Keratinocyte (primary cell): Measurements from ENCODE around the gene NATD1. TPM values are rescaled to one million over a fixed set of nuclear protein-coding genes. Genes with fewer than 3 reads are reported as not detected.

Experiments
- DNase-seq: peaks from one replicate; pipeline ENCODE4 v3.0.0-alpha.2; 2011; ENCODE audit warnings: low read depth, missing footprints, low spot score
- FAIRE-seq: peaks from 2 replicates; lab custom pipeline; 2011; peaks lifted over from hg19 to GRCh38; lab: Jason Lieb, UNC
- H2AFZ ChIP-seq: 2 replicates; pipeline ENCODE4 v1.6.0; 2012; ENCODE audit warnings: low read length, control low read depth, inconsistent platforms; ENCODE audit not compliant: control insufficient read depth
- H3K27ac ChIP-seq: 2 replicates; pipeline ENCODE4 v1.5.1; 2011; ENCODE audit warnings: low read length; ENCODE audit not compliant: control insufficient read depth, insufficient read depth
- H3K27me3 ChIP-seq: 3 replicates; pipeline ENCODE4 v1.6.0; 2011; ENCODE audit warnings: low read length; ENCODE audit not compliant: control insufficient read depth, insufficient read depth; ENCODE audit errors: extremely low read depth
- H3K36me3 ChIP-seq, 2 experiments: 2 replicates in 1 of 2; 3 replicates in 1 of 2; pipeline ENCODE4 v1.5.1; 2011; ENCODE audit warnings: low read length in 2 of 2, mild to moderate bottlenecking in 1 of 2; ENCODE audit not compliant: control insufficient read depth in 2 of 2, insufficient read depth in 2 of 2; ENCODE audit errors: extremely low read depth in 1 of 2
- H3K4me1 ChIP-seq: 3 replicates; pipeline ENCODE4 v1.5.1; 2011; ENCODE audit warnings: low read length; ENCODE audit not compliant: control insufficient read depth, insufficient read depth; ENCODE audit errors: extremely low read depth
- H3K4me2 ChIP-seq: 3 replicates; pipeline ENCODE4 v1.6.0; 2011; ENCODE audit warnings: low read depth, low read length; ENCODE audit not compliant: control insufficient read depth, insufficient read depth; ENCODE audit errors: extremely low read depth
- H3K4me3 ChIP-seq, 3 experiments: fragments of 200-600 bp in 1 of 3; sonication (generic) in 1 of 3; 2 replicates in 2 of 3; 3 replicates in 1 of 3; pipeline ENCODE4 v1.5.1; 2011 to 2016; ENCODE audit warnings: low read length in 3 of 3, mild to moderate bottlenecking in 3 of 3, control low read depth in 2 of 3, inconsistent platforms in 1 of 3, low read depth in 1 of 3, mixed read lengths in 1 of 3, mixed run types in 1 of 3, moderate library complexity in 1 of 3; ENCODE audit not compliant: control insufficient read depth in 2 of 3, insufficient read depth in 2 of 3; ENCODE audit errors: extremely low read depth in 1 of 3
- H3K79me2 ChIP-seq: 2 replicates; pipeline ENCODE4 v1.6.0; 2012; ENCODE audit warnings: low read length; ENCODE audit not compliant: control insufficient read depth, insufficient read depth
- H3K9ac ChIP-seq: 3 replicates; pipeline ENCODE4 v1.6.0; 2011; ENCODE audit warnings: low read length; ENCODE audit not compliant: control insufficient read depth, insufficient read depth; ENCODE audit errors: extremely low read depth
- H3K9me1 ChIP-seq: 3 replicates; pipeline ENCODE4 v1.6.0; 2011; ENCODE audit warnings: low read length; ENCODE audit not compliant: control insufficient read depth, insufficient read depth; ENCODE audit errors: extremely low read depth
- H3K9me3 ChIP-seq: 2 replicates; pipeline ENCODE4 v1.5.1; 2012; ENCODE audit warnings: low read depth, low read length; ENCODE audit not compliant: control insufficient read depth
- H4K20me1 ChIP-seq: 3 replicates; pipeline ENCODE4 v1.6.0; 2011; ENCODE audit warnings: low read length; ENCODE audit not compliant: control insufficient read depth, insufficient read depth; ENCODE audit errors: extremely low read depth
- EZH2 ChIP-seq: IDR thresholded peaks from one replicate; pipeline ENCODE4 v1.6.1; 2012; ENCODE audit warnings: inconsistent platforms, mild to moderate bottlenecking, low read length, moderate library complexity
- dilution Hi-C: fragments of 300-500 bp; cut with MboI; formaldehyde crosslinking; loops from one replicate; pipeline ENCODE4 v1.7.0; 2020; ENCODE audit warnings: low sequenced_read_pairs; ENCODE audit not compliant: extremely low pct_ligation_motif_present
- polyA plus RNA-seq, 5 experiments: library from polyadenylated mRNA; depleted of rRNA in 3 of 5; stranded (reverse) in 3 of 5; stranded (forward) in 1 of 5; unstranded in 1 of 5; fragments of >200 nt; gene quantifications; 1 replicate in 1 of 5; 2 replicates in 3 of 5; 3 replicates in 1 of 5; pipeline versions ENCODE4 v1.2.1 to v1.2.3, GENCODE V29; 2011 to 2012; ENCODE audit warnings: missing spikeins in 2 of 5, low read depth in 1 of 5, low replicate concordance in 1 of 5
- TF ChIP-seq, protein P1 (sequence below), 3 experiments: IDR thresholded peaks in 1 of 3; conservative IDR thresholded peaks in 1 of 3; optimal IDR thresholded peaks in 1 of 3; 2 replicates in 2 of 3; 3 replicates in 1 of 3; pipeline versions ENCODE3 to v1.5.1; 2011; ENCODE audit warnings: low read length in 3 of 3, mild to moderate bottlenecking in 3 of 3, moderate library complexity in 2 of 3, control low read depth in 1 of 3, inconsistent platforms in 1 of 3; ENCODE audit not compliant: insufficient read depth in 2 of 3; ENCODE audit errors: extremely low read depth in 1 of 3

NATD1 gene
- polyA plus RNA-seq, 1 donor (not counting 4 experiments of a cell fraction or from before 2014, with no cell fraction given) = 1.5 TPM

GRCh38 chr17:21287703-21288449, 34.7 kb upstream of the NATD1 start:
- Histone ChIP-seq H3K4me1 (peaks cover 45% of the 10 kb centered on the region), H3K4me3 (peak overlapping the region; percentile 3 to 86 (median 78)), H3K27ac (peak overlapping the region; percentile 79), H4K20me1 (peaks cover 12% of the 10 kb centered on the region), H2AFZ (no peak overlapping the region), H3K9me3 (no peaks in the 10 kb centered on the region), H3K79me2 (peaks cover 78% of the 10 kb centered on the region), H3K4me2 (peak overlapping the region; percentile 93), H3K9me1 (peaks cover 7% of the 10 kb centered on the region), H3K9ac (peak overlapping the region; percentile 83), H3K36me3 (peaks cover 7 to 11% of the 10 kb centered on the region in 2 experiments), H3K27me3 (no peaks in the 10 kb centered on the region)
- dilution Hi-C loops = no loop called here
- TF ChIP-seq EZH2 = no peak
- TF ChIP-seq, protein P1, sequence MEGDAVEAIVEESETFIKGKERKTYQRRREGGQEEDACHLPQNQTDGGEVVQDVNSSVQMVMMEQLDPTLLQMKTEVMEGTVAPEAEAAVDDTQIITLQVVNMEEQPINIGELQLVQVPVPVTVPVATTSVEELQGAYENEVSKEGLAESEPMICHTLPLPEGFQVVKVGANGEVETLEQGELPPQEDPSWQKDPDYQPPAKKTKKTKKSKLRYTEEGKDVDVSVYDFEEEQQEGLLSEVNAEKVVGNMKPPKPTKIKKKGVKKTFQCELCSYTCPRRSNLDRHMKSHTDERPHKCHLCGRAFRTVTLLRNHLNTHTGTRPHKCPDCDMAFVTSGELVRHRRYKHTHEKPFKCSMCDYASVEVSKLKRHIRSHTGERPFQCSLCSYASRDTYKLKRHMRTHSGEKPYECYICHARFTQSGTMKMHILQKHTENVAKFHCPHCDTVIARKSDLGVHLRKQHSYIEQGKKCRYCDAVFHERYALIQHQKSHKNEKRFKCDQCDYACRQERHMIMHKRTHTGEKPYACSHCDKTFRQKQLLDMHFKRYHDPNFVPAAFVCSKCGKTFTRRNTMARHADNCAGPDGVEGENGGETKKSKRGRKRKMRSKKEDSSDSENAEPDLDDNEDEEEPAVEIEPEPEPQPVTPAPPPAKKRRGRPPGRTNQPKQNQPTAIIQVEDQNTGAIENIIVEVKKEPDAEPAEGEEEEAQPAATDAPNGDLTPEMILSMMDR (optimal IDR thresholded peaks at IDR 0.05 in 1 of 3, IDR thresholded peaks at IDR 0.05 in 1 of 3, conservative IDR thresholded peaks at IDR 0.05 in 1 of 3; ENCODE audit: extremely low read depth in 1 of 3, insufficient read depth in 2 of 3, low read length in 3 of 3) = no peak
- FAIRE-seq (peak; percentile 77), DNase-seq (peak; percentile 82)

GRCh38 chr17:21286909-21287702, 33.9 kb upstream of the NATD1 start:
- H3K4me1 ChIP-seq = peaks cover 52% of the 10 kb centered on the region
- no peaks in the 10 kb centered on the region for H3K9me3 ChIP-seq
- no peak overlapping the region for H2AFZ ChIP-seq
- H3K4me3 ChIP-seq = peak overlapping the region; percentile 77 to 86 (median 78)
- dilution Hi-C loops = no loop called here
- H3K36me3 ChIP-seq = peaks cover 7 to 8% of the 10 kb centered on the region in 2 experiments
- no peaks in the 10 kb centered on the region for H3K27me3 ChIP-seq
- peak overlapping the region; percentile 83 for H3K9ac ChIP-seq
- no peak for DNase-seq
- FAIRE-seq = peak; percentile 74
- peak overlapping the region; percentile 79 for H3K27ac ChIP-seq
- H4K20me1 ChIP-seq = peaks cover 12% of the 10 kb centered on the region
- TF ChIP-seq, protein P1 (optimal IDR thresholded peaks at IDR 0.05 in 1 of 3, IDR thresholded peaks at IDR 0.05 in 1 of 3, conservative IDR thresholded peaks at IDR 0.05 in 1 of 3; ENCODE audit: extremely low read depth in 1 of 3, insufficient read depth in 2 of 3, low read length in 3 of 3) = no peak
- TF ChIP-seq EZH2 = no peak
- H3K79me2 ChIP-seq = peaks cover 70% of the 10 kb centered on the region
- peaks cover 7% of the 10 kb centered on the region for H3K9me1 ChIP-seq
- peak overlapping the region; percentile 93 for H3K4me2 ChIP-seq
